Left ventricle myocardium inferior (tissue), 1 donor: ENCODE measurements around the gene IGF1R. TPM values are rescaled to one million over a fixed set of nuclear protein-coding genes. Genes with fewer than 3 reads are reported as not detected.

Experiments used
- DNase-seq: peaks from one replicate; pipeline ENCODE4 v3.0.0-alpha.2; 2020
- H3K27ac ChIP-seq: fragments of 200-600 bp; replicated peaks from 2 replicates; pipeline ENCODE4 v1.8.0; 2021
- H3K27me3 ChIP-seq: fragments of 200-600 bp; 2 replicates; pipeline ENCODE4 v1.8.0; 2021; ENCODE audit warnings: low read depth
- H3K36me3 ChIP-seq: fragments of 200-600 bp; 2 replicates; pipeline ENCODE4 v1.8.0; 2021
- H3K4me1 ChIP-seq: fragments of 200-600 bp; 2 replicates; pipeline ENCODE4 v1.8.0; 2021
- H3K4me3 ChIP-seq: fragments of 200-600 bp; 2 replicates; pipeline ENCODE4 v1.8.0; 2021; ENCODE audit warnings: mild to moderate bottlenecking, moderate library complexity
- H3K9me3 ChIP-seq: fragments of 200-600 bp; replicated peaks from 2 replicates; pipeline ENCODE4 v1.8.0; 2021
- CTCF ChIP-seq: fragments of 200-600 bp; IDR thresholded peaks from 2 replicates; pipeline ENCODE4 v1.8.0; 2021; ENCODE audit warnings: antibody characterized with exemption, mild to moderate bottlenecking, borderline replicate concordance
- intact Hi-C: fragments of 100-400 bp; cut with micrococcal nuclease; formaldehyde crosslinking; loops from one replicate; pipeline ENCODE4 v1.11.0; 2022
- total RNA-seq: library from RNA; stranded (reverse); fragmentation: NEBNext Ultra II Directional; extraction: Animal tissue kit (Norgen Biotek cat#: 25700); gene quantifications from one replicate; pipeline ENCODE4 v1.2.1, GENCODE V29; 2021
- donor health status: DM: no; HTN: yes; CAD: no; lungs with severe emphysema.

The IGF1R gene
- total RNA-seq, 1 donor from 2014 or later = 37.2 TPM

- Histone ChIP-seq H3K4me1 (no peaks in the 10 kb centered on the region), H3K36me3 (no peaks in the 10 kb centered on the region), H3K27ac (no peak overlapping the region), H3K9me3 (no peaks in the 10 kb centered on the region), H3K4me3 (no peak overlapping the region), H3K27me3 (no peaks in the 10 kb centered on the region)
- DNase-seq = no peak
- intact Hi-C loops = no loop called here
- no peak for TF ChIP-seq CTCF
Observed at GRCh38 chr15:98970799-98971198, 322.5 kb downstream of the IGF1R start.

- H3K36me3 ChIP-seq = no peaks in the 10 kb centered on the region
- H3K4me1 ChIP-seq = peaks cover 12% of the 10 kb centered on the region
- H3K27me3 ChIP-seq = no peaks in the 10 kb centered on the region
- H3K9me3 ChIP-seq = peaks cover 9% of the 10 kb centered on the region
- no peak overlapping the region for H3K27ac ChIP-seq
- DNase-seq = no peak
- intact Hi-C loops = no loop called here
- no peak overlapping the region for H3K4me3 ChIP-seq
- no peak for TF ChIP-seq CTCF
Observed at GRCh38 chr15:98976500-98976899, 328.2 kb downstream of the IGF1R start.

GRCh38 chr15:98977441-98977840, 329.1 kb downstream of the IGF1R start:
- Histone ChIP-seq H3K27ac (no peak overlapping the region), H3K4me3 (no peak overlapping the region), H3K4me1 (peaks cover 12% of the 10 kb centered on the region), H3K36me3 (no peaks in the 10 kb centered on the region), H3K27me3 (no peaks in the 10 kb centered on the region), H3K9me3 (peaks cover 9% of the 10 kb centered on the region)
- intact Hi-C loops = no loop called here
- TF ChIP-seq CTCF = no peak
- DNase-seq = no peak

GRCh38 chr15:98978153-98978552, 329.8 kb downstream of the IGF1R start:
- Histone ChIP-seq H3K27ac (no peak overlapping the region), H3K27me3 (no peaks in the 10 kb centered on the region), H3K4me3 (no peak overlapping the region), H3K4me1 (peaks cover 16% of the 10 kb centered on the region), H3K36me3 (no peaks in the 10 kb centered on the region), H3K9me3 (peaks cover 9% of the 10 kb centered on the region)
- DNase-seq = no peak
- intact Hi-C loops = no loop called here
- TF ChIP-seq CTCF = no peak

GRCh38 chr15:98980899-98981228, 332.5 kb downstream of the IGF1R start:
- H3K4me3 ChIP-seq = no peak overlapping the region
- no peak for TF ChIP-seq CTCF
- intact Hi-C loops = no loop called here

More at GRCh38 chr15:98980899-98981228, 332.5 kb downstream of the IGF1R start:
- Histone ChIP-seq H3K27me3 (no peaks in the 10 kb centered on the region), H3K9me3 (peaks cover 9% of the 10 kb centered on the region), H3K36me3 (no peaks in the 10 kb centered on the region), H3K4me1 (peaks cover 28% of the 10 kb centered on the region), H3K27ac (peak overlapping the region; percentile 36)
- DNase-seq = no peak
